GM12865 (cell line): ENCODE data around the gene MMP2.
A peak's percentile ranks its signal among the peaks of the same experiment; 100 is the strongest.

Source experiments
- DNase-seq: peaks from one replicate; pipeline ENCODE4 v3.0.0; 2010; ENCODE audit warnings: low read depth
- H3K4me3 ChIP-seq: 2 replicates; pipeline ENCODE4 v1.5.1; 2011; ENCODE audit warnings: mild to moderate bottlenecking, low read depth, low read length, control low read depth
- CTCF ChIP-seq: IDR thresholded peaks from 2 replicates; pipeline ENCODE4 v1.5.1; 2011; ENCODE audit warnings: low read length, control low read depth, low read depth, inconsistent platforms; ENCODE audit not compliant: insufficient read depth; ENCODE audit errors: missing control alignments

MMP2 gene

GRCh38 chr16:55453909-55454308 lies 25.1 kb upstream of the MMP2 start:
- no peak overlapping the region for H3K4me3 ChIP-seq
- TF ChIP-seq CTCF: no peak
- DNase-seq: no peak

GRCh38 chr16:55454861-55455260 lies 24.1 kb upstream of the MMP2 start:
- H3K4me3 ChIP-seq: no peak overlapping the region
- TF ChIP-seq CTCF: no peak
- no peak for DNase-seq

- DNase-seq: no peak
- no peak for TF ChIP-seq CTCF
- no peak overlapping the region for H3K4me3 ChIP-seq
These were observed 16.8 kb upstream of the MMP2 start for GRCh38 chr16:55462241-55462640.

- H3K4me3 ChIP-seq: no peak overlapping the region
- TF ChIP-seq CTCF: no peak
- DNase-seq: no peak
These were observed 14.6 kb upstream of the MMP2 start for GRCh38 chr16:55464375-55464774.

GRCh38 chr16:55465077-55465896 lies 13.7 kb upstream of the MMP2 start:
- peak; percentile 99 for TF ChIP-seq CTCF
- no peak overlapping the region for H3K4me3 ChIP-seq
- peak; percentile 87 for DNase-seq

- no peak for DNase-seq
- no peak for TF ChIP-seq CTCF
- H3K4me3 ChIP-seq: no peak overlapping the region
These were observed 12.8 kb upstream of the MMP2 start for GRCh38 chr16:55466209-55466608.

GRCh38 chr16:55467898-55468297 lies 11.1 kb upstream of the MMP2 start:
- DNase-seq: no peak

More at GRCh38 chr16:55467898-55468297, 11.1 kb upstream of the MMP2 start:
- TF ChIP-seq CTCF: no peak
- H3K4me3 ChIP-seq: no peak overlapping the region
